Epidermal melanocyte (primary cell): Measurements from ENCODE around the gene SBK2.
"Not testable (repeated sequence)": the region's sequence is repeated elsewhere in the genome, so short reads cannot be mapped to it uniquely, and the experiment has no call there.

Source experiments
- DNase-seq: peaks from one replicate; pipeline ENCODE4 v3.0.0; 2011; ENCODE audit warnings: low spot score; ENCODE audit not compliant: insufficient read length

SBK2 gene

GRCh38 chr19:55502197-55502952 is 34.6 kb downstream of the SBK2 start:
- no peak for DNase-seq

DNA sequence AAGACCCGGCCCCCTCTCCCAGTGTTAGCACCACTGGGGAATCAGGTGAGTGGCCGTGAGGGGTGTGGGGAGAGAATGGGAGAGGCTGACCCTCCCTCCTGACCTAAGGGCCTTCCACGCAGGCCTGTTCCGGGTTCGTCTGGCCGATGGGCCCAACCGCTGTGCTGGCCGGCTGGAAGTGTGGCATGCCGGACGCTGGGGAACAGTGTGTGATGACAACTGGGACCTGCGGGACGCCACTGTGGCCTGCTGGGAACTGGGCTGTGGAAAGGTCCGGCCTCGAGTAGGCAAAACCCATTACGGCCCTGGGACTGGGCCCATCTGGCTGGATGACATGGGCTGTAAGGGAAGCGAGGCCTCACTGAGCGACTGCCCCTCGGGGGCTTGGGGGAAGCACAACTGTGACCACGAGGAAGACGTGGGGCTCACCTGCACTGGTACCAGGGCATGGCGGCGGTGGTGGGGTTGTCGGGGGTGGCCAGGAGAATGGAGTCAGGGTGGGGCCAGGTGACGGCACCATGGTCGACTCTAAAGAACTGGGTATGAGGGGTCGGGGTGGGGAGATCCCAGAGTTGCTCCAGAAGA is 36.5 kb downstream of the SBK2 start:
- no peak for DNase-seq

GRCh38 chr19:55498246-55498840 is 38.6 kb downstream of the SBK2 start:
- DNase-seq, result no peak

DNA sequence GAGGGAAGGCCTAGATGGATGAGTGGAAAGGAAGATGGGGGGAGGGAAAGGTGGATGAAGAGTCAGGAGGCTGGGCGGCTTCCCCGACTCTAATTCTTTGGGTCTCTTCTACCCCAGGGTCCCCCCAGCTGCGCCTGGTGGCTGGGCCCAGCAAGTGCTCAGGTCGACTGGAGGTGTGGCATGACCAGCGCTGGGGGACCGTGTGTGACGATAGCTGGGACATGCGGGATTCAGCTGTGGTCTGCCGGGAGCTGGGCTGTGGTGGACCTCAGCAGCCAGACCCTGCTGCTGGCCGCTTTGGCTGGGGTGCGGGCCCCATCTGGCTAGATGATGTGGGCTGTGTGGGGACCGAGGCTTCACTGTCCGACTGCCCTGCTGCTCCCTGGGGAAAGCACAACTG is 39.2 kb downstream of the SBK2 start:
- DNase-seq, result no peak

DNA sequence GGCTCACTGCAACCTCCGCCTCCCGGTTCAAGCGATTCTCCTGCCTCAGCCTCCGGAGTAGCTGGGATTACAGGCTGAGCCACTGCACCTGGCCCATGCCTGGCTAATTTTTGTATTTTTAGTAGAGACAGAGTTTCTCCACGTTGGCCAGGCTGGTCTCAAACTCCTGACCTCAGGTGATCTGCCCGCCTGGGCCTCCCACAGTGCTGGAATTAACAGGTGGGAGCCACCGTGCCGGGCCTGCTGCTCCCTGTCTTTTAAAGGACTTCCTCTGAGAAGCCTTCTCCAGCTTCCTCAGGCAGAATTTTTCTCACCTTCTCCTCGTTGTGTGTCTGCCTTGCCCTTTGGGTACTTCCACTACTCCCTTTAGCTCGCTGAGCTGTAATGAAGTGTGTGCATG is 40.1 kb downstream of the SBK2 start:
- not testable (repeated sequence) for DNase-seq

GRCh38 chr19:55495646-55496349 is 41.1 kb downstream of the SBK2 start:
- no peak for DNase-seq

DNA sequence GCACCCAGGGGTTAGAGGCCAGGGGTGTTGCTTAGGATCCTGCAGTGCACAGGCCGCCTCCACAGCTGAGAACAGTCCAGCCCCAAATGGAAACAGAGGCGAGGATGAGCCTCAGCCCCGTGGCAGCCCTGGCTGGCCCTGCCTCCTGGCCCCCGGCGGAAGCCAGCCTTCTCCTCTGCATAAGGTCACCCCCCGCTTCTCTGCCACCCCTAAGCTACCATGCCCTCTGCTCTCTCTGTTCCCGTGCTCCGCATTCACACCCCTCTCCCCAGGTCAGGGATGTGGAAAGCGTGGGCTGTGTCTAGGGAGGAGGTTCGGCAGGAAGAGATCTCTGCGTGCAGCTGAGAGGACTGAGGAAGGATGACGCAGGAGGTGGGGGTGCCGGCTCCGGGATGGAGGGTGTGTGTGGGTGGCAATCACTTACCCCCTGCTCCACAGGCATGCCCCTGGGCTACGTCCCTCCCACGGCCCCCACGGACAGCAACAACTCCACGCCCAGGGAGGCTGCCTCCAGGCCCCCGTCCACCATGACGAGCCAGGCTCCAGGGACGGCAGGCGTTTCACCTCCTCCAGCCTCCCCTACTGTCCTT is 42.7 kb downstream of the SBK2 start:
- no peak for DNase-seq

DNA sequence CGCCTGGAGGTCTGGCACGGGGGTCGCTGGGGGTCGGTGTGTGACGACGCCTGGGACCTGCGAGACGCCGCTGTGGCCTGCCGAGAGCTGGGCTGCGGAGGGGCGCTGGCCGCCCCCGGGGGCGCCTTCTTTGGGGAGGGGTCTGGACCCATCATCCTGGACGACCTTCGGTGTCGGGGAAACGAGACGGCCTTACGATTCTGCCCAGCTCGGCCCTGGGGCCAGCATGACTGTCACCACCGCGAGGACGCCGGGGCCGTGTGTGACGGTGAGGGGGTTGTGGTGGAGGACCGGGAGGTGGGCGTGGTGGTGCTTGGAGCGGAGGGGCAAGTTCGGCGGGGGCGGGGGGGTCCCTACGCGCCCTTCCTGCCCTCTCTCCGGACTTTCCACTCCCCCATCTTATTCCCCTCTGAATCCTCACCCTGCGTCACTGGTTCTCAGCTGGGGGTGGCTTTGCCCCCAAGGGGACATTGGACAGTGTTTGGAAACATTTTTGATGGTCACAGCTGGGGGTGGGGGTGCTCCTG is 43.2 kb downstream of the SBK2 start:
- DNase-seq, result no peak

DNA sequence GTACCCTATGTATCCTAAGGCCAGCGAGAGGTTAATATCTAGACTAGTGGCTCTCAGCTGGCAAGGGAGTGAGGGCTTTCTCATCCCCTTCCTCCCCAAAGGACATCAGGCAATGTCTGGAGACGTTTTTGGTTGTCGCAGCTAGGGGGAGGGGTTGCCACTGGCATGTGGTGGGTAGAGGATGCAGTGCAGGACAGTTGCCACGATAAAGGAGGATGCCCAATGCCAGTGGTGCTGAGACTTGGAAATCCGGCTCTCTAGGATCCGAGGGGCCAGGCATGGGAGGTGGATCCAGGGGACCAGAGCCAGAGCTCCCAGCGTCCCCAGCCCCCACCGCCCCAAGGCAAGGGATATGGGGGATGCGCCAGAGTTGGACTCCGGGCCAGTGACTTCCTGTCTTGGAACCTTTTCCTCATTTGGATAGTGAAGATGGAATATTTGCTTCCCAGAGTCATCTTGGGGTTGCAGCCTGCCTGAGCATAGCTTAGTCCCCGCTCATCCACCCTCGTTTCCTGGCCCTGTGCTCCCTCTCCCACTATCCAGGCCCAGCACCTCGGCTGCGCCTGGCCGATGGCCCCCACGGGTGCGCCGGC is 43.8 kb downstream of the SBK2 start:
- no peak for DNase-seq

GRCh38 chr19:55492362-55492944 is 44.5 kb downstream of the SBK2 start:
- DNase-seq, result no peak

DNA sequence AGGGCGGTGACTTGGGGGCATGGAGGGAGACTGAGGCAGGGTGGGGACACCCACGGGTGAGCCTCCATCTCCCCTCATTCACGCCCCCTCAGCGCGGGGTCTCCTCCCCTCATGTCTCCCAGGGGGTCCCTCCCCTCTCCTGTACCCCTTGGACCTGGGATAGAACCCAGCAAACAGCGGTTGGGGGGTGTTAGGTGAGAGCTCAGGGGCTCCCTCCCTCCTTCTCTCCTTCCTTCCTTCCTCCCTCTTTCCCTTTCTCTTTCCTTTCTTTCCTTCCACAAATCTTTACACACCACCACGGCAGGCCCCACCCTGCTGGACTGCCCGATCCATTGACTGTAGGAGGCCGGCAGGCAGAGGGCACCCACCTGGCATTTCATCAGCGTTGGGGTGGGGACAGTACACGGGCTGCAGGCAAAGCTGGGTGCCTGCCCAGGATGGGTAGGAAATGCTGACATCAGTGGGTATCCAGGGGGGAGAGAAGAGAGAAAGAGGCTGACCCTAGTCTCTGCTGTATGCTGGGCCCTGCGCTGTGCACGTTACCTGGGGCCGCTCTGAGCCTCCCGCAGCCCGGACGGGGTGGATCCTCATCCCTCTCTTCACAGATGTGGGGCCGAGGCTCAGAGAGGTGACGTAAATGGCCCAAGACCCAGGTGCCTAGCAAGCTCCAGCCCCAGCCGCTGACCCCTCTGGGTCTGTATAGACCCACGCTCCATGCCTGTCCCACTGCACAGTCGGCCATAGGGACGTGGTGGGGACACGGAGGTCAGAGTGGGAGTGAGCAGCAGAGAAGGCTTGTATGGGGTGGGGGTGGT is 45.2 kb downstream of the SBK2 start:
- DNase-seq, result no peak

- DNase-seq, result no peak
Observed at GRCh38 chr19:55490478-55491432, 46.2 kb downstream of the SBK2 start.

- DNase-seq, result no peak
Observed at GRCh38 chr19:55489711-55490477, 47.0 kb downstream of the SBK2 start.

GRCh38 chr19:55488986-55489710 is 47.8 kb downstream of the SBK2 start:
- DNase-seq, result no peak

DNA sequence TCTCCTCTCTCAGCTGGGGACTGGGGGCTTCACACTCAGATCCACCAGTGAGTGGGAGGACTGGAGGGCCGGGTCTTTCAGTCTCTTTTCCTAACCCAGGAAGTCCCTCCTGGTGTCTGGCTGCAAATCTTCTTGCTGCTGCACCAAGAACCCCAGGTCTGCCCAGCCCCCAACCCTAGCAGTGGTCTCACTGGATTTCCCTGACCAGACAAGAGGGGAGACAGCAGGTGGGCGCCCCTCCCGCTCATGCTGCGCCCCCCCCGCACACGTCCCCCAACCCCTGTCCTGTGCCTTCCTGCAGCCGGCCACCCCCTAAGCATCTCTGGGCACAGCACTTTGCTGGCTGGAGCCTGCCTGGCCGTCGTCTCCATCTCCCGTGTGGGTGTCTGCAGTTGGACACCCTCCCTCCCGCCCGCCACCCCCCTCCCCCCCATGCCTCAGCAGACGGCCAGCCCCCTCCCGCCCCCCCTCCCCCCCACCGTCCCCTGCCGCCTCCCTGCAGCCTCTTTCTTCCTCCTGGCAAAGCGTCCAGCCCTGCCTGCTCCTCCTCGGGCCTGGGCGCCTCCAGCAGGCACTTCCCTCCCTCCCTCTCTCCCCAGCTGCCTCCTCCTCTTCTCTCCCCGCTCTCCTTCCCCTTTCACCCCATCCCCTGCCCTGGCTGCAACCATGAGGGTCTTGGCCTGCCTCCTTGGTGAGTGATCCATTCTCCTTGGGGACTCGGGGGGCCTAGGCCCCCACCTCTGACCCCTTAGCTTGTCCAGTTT is 48.8 kb downstream of the SBK2 start, which contains the start of gene SSC5D:
SSC5D (plus strand) TSS at position 513 of the 764 bp plus-strand sequence; CDS start at position 667, 154 bp downstream.
- no peak for DNase-seq
